ENCODE data around the gene TOP2B. TPM values are rescaled to one million over a fixed set of nuclear protein-coding genes. Genes with fewer than 3 reads are reported as not detected.
A peak's percentile ranks its signal among the peaks of the same experiment; 100 is the strongest.

Gene TOP2B
- total and polyA plus RNA-seq, 9 of the 15 experiments (the other 6 are each of a cell fraction or from before 2014, with no cell fraction given), result 45.3 to 186 (median 134) TPM

DNA sequence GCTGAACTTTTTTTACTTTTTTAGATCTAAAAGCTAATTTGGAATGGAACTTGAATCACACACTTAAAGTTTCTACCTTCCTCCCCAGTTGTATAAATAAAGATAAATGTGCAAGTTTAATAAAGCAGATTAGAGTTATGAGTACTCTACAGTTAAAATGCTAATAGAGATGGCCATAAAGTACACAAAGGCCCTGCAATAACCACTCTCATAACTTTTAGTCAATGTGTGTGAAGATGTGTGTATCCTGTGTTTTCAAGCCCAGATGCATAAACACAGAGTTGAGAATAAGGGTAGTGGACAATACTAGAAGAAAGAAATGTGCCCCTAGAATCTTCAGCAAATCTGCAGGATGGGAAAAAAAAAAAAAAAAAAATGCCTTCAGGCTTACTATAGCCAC, 45.3 kb downstream of the TOP2B start (continued):
- TF ChIP-seq ZKSCAN1 (IDR thresholded peaks at IDR 0.05; ENCODE audit: low read depth, low read length), result no peak
- TF ChIP-seq CBFA2T3 (IDR thresholded peaks at IDR 0.05), result no peak
- no peak for TF ChIP-seq DIDO1 (tag; IDR thresholded peaks at IDR 0.05; ENCODE audit: low read depth)
- TF ChIP-seq PRMT5 (CRISPR knock-in tag; IDR thresholded peaks at IDR 0.05), result no peak
- TF ChIP-seq ZNF75A (CRISPR knock-in tag; IDR thresholded peaks at IDR 0.05), result no peak
- TF ChIP-seq, protein P1, sequence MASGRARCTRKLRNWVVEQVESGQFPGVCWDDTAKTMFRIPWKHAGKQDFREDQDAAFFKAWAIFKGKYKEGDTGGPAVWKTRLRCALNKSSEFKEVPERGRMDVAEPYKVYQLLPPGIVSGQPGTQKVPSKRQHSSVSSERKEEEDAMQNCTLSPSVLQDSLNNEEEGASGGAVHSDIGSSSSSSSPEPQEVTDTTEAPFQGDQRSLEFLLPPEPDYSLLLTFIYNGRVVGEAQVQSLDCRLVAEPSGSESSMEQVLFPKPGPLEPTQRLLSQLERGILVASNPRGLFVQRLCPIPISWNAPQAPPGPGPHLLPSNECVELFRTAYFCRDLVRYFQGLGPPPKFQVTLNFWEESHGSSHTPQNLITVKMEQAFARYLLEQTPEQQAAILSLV (tag; IDR thresholded peaks at IDR 0.05), result no peak
- TF ChIP-seq ZNF512 (tag; IDR thresholded peaks at IDR 0.05), result no peak
- TF ChIP-seq CSDE1 (IDR thresholded peaks at IDR 0.05), result no peak

DNA sequence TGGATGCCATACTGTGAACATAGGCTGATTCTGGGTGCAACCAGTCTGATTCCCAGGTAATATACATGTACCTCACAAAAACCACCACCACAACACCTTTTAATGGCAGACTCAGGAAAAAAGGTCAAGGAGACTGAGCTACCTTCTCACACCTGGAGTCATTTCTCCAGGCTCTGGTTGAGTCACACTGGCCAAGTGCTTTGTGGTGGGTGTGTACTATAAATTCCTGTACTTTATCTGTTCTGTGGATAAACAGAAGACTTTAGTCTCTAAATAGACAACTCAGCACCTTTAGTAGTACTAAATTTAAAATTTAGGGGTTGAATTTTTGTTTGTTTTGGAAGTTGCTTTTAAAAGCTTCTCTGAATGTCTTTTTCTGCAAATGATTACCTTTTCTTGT, 46.7 kb downstream of the TOP2B start:
- H3K27ac ChIP-seq (ENCODE audit: extremely low read depth, low read depth, low read length), result no peak overlapping the region
- no peak for ATAC-seq
- intact Hi-C loops (cut with micrococcal nuclease) (no loop called here), in situ Hi-C loops (cut with MboI) (no loop called here)
- H3K4me2 ChIP-seq (ENCODE audit: insufficient read depth, low read length), result no peak overlapping the region
- H3K4me3 ChIP-seq, result no peak overlapping the region
- ChIA-PET CTCF (ENCODE audit: low intra/inter-chr PET ratio) (no interaction called here), POLR2A (no interaction called here)
- H3K79me2 ChIP-seq (ENCODE audit: control insufficient read depth, insufficient read depth, low read length), result no peaks in the 10 kb centered on the region
- no peaks in the 10 kb centered on the region for H4K20me1 ChIP-seq (replicated peaks; ENCODE audit: control insufficient read depth, insufficient read depth, low read length)
- FAIRE-seq, result no peak
- H3K9ac ChIP-seq (ENCODE audit: insufficient read depth in 1 of 2, low read depth in 2 of 2, low read length in 2 of 2), result no peak overlapping the region
- H2AFZ ChIP-seq (ENCODE audit: low read depth, low read length), result no peak overlapping the region
- TF ChIP-seq ZNF354B (CRISPR knock-in tag; IDR thresholded peaks at IDR 0.05) (no peak), RB1 (IDR thresholded peaks at IDR 0.05; ENCODE audit: low read depth) (no peak), C11orf30 (IDR thresholded peaks at IDR 0.05; ENCODE audit: low read depth) (0 out of 2 replicates have a peak, but pooled peaks have one; percentile 19), ZNF316 (IDR thresholded peaks at IDR 0.05) (peak; percentile 65)
- TF ChIP-seq, protein P2, sequence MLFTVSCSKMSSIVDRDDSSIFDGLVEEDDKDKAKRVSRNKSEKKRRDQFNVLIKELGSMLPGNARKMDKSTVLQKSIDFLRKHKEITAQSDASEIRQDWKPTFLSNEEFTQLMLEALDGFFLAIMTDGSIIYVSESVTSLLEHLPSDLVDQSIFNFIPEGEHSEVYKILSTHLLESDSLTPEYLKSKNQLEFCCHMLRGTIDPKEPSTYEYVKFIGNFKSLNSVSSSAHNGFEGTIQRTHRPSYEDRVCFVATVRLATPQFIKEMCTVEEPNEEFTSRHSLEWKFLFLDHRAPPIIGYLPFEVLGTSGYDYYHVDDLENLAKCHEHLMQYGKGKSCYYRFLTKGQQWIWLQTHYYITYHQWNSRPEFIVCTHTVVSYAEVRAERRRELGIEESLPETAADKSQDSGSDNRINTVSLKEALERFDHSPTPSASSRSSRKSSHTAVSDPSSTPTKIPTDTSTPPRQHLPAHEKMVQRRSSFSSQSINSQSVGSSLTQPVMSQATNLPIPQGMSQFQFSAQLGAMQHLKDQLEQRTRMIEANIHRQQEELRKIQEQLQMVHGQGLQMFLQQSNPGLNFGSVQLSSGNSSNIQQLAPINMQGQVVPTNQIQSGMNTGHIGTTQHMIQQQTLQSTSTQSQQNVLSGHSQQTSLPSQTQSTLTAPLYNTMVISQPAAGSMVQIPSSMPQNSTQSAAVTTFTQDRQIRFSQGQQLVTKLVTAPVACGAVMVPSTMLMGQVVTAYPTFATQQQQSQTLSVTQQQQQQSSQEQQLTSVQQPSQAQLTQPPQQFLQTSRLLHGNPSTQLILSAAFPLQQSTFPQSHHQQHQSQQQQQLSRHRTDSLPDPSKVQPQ (CRISPR knock-in tag; IDR thresholded peaks at IDR 0.05; ENCODE audit: borderline replicate concordance), result no peak
- H3K9me1 ChIP-seq (ENCODE audit: control insufficient read depth, insufficient read depth, low read length), result no peaks in the 10 kb centered on the region
- H3K9me3 ChIP-seq (replicated peaks; ENCODE audit: control insufficient read depth, insufficient read depth, low read depth, low read length), result no peaks in the 10 kb centered on the region
- no peaks in the 10 kb centered on the region for H3K4me1 ChIP-seq (replicated peaks in 1 of 2; ENCODE audit: control insufficient read depth in 2 of 2, insufficient read depth in 2 of 2, low read length in 2 of 2)
- no peak for DNase-seq (ENCODE audit: extremely low read depth in 1 of 4, low spot score in 3 of 4)
- no TSS peak for BruUV-seq (replicated peaks)
- H3K27me3 ChIP-seq (ENCODE audit: control insufficient read depth in 2 of 2, insufficient read depth in 2 of 2, low read length in 2 of 2), result no peaks in the 10 kb centered on the region
- peaks cover 76% of the 10 kb centered on the region for H3K36me3 ChIP-seq (ENCODE audit: control insufficient read depth, insufficient read depth, low read length)
